OCI-LY1 (cell line): ENCODE measurements around the gene NUBPL.
"Not testable (repeated sequence)": the region's sequence is repeated elsewhere in the genome, so short reads cannot be mapped to it uniquely, and the experiment has no call there.

Source experiments
- H2AFZ ChIP-seq: fragments of 200-600 bp; sonication (generic), shearing (Covaris generic); 2 replicates; pipeline ENCODE4 v1.6.0; 2014; ENCODE audit warnings: antibody characterized with exemption, mild to moderate bottlenecking, low read length
- H3F3A ChIP-seq: fragments of 200-600 bp; sonication (generic), shearing (Covaris generic); 2 replicates; pipeline ENCODE4 v1.6.0; 2014; ENCODE audit warnings: mild to moderate bottlenecking, antibody characterized with exemption, low read length, moderate library complexity; ENCODE audit not compliant: insufficient read depth
- H3K27ac ChIP-seq: fragments of 200-600 bp; sonication (generic); 2 replicates; pipeline ENCODE4 v1.5.1; 2014; ENCODE audit warnings: low read length, mixed run types, mild to moderate bottlenecking, low read depth; ENCODE audit not compliant: poor library complexity, severe bottlenecking
- H3K27me3 ChIP-seq: fragments of 200-600 bp; sonication (generic); 2 replicates; pipeline ENCODE4 v1.6.0; 2014; ENCODE audit warnings: antibody characterized with exemption, mild to moderate bottlenecking, low read length, moderate library complexity; ENCODE audit not compliant: insufficient read depth
- H3K36me3 ChIP-seq: fragments of 200-600 bp; sonication (generic); 2 replicates; pipeline ENCODE4 v1.6.1; 2014; ENCODE audit warnings: mild to moderate bottlenecking, antibody characterized with exemption, low read length, moderate library complexity, mixed read lengths; ENCODE audit not compliant: insufficient read depth
- H3K4me1 ChIP-seq: fragments of 200-600 bp; sonication (generic); 2 replicates; pipeline ENCODE4 v1.5.1; 2014; ENCODE audit warnings: mild to moderate bottlenecking, low read length, moderate library complexity; ENCODE audit not compliant: insufficient read depth, severe bottlenecking
- H3K4me2 ChIP-seq: fragments of 200-600 bp; sonication (generic), shearing (Covaris generic); 2 replicates; pipeline ENCODE4 v1.6.1; 2014; ENCODE audit warnings: low read length
- H3K4me3 ChIP-seq: fragments of 200-600 bp; sonication (generic); 2 replicates; pipeline ENCODE4 v1.5.1; 2014; ENCODE audit warnings: low read length, low read depth, mild to moderate bottlenecking, mixed read lengths; ENCODE audit not compliant: poor library complexity, severe bottlenecking
- H3K79me2 ChIP-seq: fragments of 200-600 bp; shearing (Covaris generic); 2 replicates; pipeline ENCODE4 v1.6.1; 2016; ENCODE audit warnings: mixed run types, low read length, mixed read lengths; ENCODE audit not compliant: insufficient read depth
- H3K9ac ChIP-seq: fragments of 200-600 bp; sonication (generic), shearing (Covaris generic); 2 replicates; pipeline ENCODE4 v1.6.1; 2014; ENCODE audit warnings: mild to moderate bottlenecking, low read length, mixed read lengths
- H3K9me2 ChIP-seq: fragments of 200-600 bp; sonication (generic), shearing (Covaris generic); 2 replicates; pipeline ENCODE4 v1.6.1; 2014; ENCODE audit warnings: low read depth, mild to moderate bottlenecking, low read length, mixed read lengths
- H3K9me3 ChIP-seq: fragments of 200-600 bp; shearing (Covaris generic); 2 replicates; pipeline ENCODE4 v1.6.1; 2014; ENCODE audit warnings: low read length, mixed read lengths
- H4K20me1 ChIP-seq: fragments of 200-600 bp; sonication (generic), shearing (Covaris generic); 2 replicates; pipeline ENCODE4 v1.6.0; 2016; ENCODE audit warnings: mild to moderate bottlenecking, low read length; ENCODE audit not compliant: insufficient read depth
- CTCF ChIP-seq: fragments of 200-600 bp; sonication (generic), shearing (Covaris generic); IDR thresholded peaks from 2 replicates; pipeline ENCODE4 v1.5.1; 2017; ENCODE audit warnings: mild to moderate bottlenecking, antibody characterized with exemption, low read length, moderate library complexity, mixed read lengths
- EZH2 ChIP-seq: fragments of 200-600 bp; sonication (generic), shearing (Covaris generic); IDR thresholded peaks from 2 replicates; pipeline ENCODE4 v1.8.0; 2017; ENCODE audit warnings: borderline replicate concordance, mixed run types, mild to moderate bottlenecking, antibody characterized with exemption, low read length, moderate library complexity, mixed read lengths

The NUBPL gene

GRCh38 chr14:31802838-31803237 is 241.6 kb downstream of the NUBPL start:
- H3K9ac ChIP-seq, result no peak overlapping the region
- no peak overlapping the region for H2AFZ ChIP-seq
- H4K20me1 ChIP-seq, result no peaks in the 10 kb centered on the region
- H3K4me2 ChIP-seq, result no peak overlapping the region
- H3K4me1 ChIP-seq, result no peaks in the 10 kb centered on the region
- H3K27ac ChIP-seq, result no peak overlapping the region
- no peaks in the 10 kb centered on the region for H3K79me2 ChIP-seq
- no peaks in the 10 kb centered on the region for H3F3A ChIP-seq
- H3K9me2 ChIP-seq, result no peaks in the 10 kb centered on the region
- no peaks in the 10 kb centered on the region for H3K9me3 ChIP-seq
- H3K4me3 ChIP-seq, result no peak overlapping the region
- no peaks in the 10 kb centered on the region for H3K36me3 ChIP-seq
- TF ChIP-seq EZH2 (no peak), CTCF (no peak)
- no peaks in the 10 kb centered on the region for H3K27me3 ChIP-seq

- Histone ChIP-seq H3K36me3 (no peaks in the 10 kb centered on the region), H3K9me3 (no peaks in the 10 kb centered on the region), H3K4me2 (no peak overlapping the region), H3K9ac (no peak overlapping the region), H3F3A (no peaks in the 10 kb centered on the region), H4K20me1 (no peaks in the 10 kb centered on the region), H3K27me3 (no peaks in the 10 kb centered on the region), H3K9me2 (no peaks in the 10 kb centered on the region), H3K4me1 (no peaks in the 10 kb centered on the region), H3K4me3 (no peak overlapping the region), H3K27ac (no peak overlapping the region), H2AFZ (no peak overlapping the region), H3K79me2 (no peaks in the 10 kb centered on the region)
- TF ChIP-seq EZH2, result no peak
- TF ChIP-seq CTCF, result no peak
These were observed 245.0 kb downstream of the NUBPL start for GRCh38 chr14:31806249-31806648.

- H3K9ac ChIP-seq, H3K4me1 ChIP-seq, H3F3A ChIP-seq, H3K9me2 ChIP-seq, H3K27me3 ChIP-seq, H3K4me3 ChIP-seq, H3K4me2 ChIP-seq, H3K79me2 ChIP-seq, H4K20me1 ChIP-seq, H3K9me3 ChIP-seq, H3K36me3 ChIP-seq, H2AFZ ChIP-seq, H3K27ac ChIP-seq: not testable (repeated sequence)
These were observed 250.8 kb downstream of the NUBPL start for GRCh38 chr14:31811693-31812628.

- not testable (repeated sequence) for H2AFZ ChIP-seq, H3K4me1 ChIP-seq, H3K9ac ChIP-seq, H3F3A ChIP-seq, H3K4me2 ChIP-seq, H3K79me2 ChIP-seq, H3K27ac ChIP-seq, H3K9me2 ChIP-seq, H3K4me3 ChIP-seq, H4K20me1 ChIP-seq, H3K9me3 ChIP-seq, H3K27me3 ChIP-seq, H3K36me3 ChIP-seq
These were observed 252.7 kb downstream of the NUBPL start for GRCh38 chr14:31813724-31814490.
